Left hindlimb (tissue), 1 donor: ENCODE data around the gene FBXO47.
"Not testable (repeated sequence)": the region's sequence is repeated elsewhere in the genome, so short reads cannot be mapped to it uniquely, and the experiment has no call there.

ENCODE experiments used
- DNase-seq: peaks from one replicate; pipeline ENCODE4 v3.0.0-alpha.2; 2018

Gene FBXO47

DNA sequence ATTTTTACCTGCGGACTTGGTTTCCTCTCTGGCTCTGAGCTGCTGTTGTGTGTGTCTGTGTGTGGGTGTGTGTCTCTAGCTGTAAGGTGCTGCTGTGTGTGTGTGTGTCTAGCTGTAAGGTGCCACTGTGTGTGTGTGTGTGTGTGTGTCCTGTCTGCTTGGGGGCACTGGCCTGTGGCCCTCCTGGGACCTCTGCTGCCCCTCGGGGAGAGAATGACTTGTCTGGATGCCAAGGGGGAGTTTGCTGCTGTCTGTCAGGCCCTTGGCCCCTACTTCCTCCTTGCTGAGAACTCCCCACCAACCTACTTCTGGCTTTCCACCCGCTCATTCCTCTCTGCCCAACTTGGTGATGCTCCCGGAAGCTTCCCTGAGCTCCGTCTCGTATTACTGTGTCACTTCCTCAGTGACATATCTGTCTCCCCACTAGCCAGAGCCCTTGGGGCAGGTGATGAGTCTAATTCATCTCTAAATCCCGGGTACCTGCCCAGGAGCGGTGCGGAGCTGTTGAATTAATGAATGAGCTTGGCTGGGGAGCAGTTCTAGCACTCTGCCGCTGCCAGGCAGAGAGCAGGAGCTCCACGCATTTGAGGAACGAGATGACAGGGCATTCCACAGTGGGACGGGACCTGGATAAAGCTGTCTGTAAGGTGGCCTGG, 45.3 kb downstream of the FBXO47 start:
- no peak for DNase-seq

DNA sequence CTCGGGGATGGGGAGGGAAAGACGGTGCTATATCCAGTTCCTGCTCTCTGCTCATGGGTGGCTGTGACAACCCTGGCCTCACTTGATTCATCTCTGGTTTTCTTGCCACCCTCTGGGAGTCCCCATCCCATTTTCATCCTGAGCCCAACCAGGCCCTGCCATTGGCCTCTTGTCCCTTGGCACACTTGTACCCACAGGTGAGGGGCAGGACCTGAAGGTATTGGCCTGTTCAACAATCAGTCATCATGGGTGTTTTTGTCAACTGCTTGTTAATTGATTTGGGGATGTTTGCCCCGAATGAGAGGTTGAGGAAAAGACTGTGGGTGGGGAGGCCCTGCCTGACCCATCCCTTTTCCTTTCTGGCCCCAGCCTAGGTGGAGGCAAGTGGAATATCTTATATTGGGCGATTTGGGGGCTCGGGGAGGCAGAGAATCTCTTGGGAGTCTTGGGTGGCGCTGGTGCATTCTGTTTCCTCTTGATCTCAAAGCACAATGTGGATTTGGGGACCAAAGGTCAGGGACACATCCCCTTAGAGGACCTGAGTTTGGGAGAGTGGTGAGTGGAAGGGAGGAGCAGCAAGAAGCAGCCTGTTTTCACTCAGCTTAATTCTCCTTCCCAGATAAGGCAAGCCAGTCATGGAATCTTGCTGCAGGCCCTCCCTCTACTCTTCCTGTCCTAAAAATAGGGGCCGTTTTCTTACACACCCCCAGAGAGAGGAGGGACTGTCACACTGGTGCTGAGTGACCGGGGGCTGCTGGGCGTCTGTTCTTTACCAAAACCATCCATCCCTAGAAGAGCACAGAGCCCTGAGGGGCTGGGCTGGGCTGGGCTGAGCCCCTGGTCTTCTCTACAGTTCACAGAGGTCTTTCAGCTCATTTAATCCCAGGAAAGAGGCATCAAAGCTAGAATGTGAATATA, 46.6 kb downstream of the FBXO47 start:
- DNase-seq = no peak

DNA sequence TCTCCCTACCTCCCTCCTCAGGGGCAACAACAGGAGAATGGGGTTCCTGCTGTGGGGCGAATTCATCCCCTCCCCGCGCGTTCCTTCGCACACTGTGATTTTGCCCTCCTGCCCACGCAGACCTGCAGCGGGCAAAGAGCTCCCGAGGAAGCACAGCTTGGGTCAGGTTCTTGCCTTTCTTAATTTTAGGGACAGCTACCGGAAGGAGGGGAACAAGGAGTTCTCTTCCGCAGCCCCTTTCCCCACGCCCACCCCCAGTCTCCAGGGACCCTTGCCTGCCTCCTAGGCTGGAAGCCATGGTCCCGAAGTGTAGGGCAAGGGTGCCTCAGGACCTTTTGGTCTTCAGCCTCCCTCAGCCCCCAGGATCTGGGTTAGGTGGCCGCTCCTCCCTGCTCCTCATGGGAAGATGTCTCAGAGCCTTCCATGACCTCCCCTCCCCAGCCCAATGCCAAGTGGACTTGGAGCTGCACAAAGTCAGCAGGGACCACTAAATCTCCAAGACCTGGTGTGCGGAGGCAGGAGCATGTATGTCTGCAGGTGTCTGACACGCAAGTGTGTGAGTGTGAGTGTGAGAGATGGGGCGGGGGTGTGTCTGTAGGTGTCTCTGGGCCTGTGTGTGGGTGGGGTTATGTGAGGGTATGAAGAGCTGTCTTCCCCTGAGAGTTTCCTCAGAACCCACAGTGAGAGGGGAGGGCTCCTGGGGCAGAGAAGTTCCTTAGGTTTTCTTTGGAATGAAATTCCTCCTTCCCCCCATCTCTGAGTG, 47.7 kb downstream of the FBXO47 start:
- no peak for DNase-seq

DNA sequence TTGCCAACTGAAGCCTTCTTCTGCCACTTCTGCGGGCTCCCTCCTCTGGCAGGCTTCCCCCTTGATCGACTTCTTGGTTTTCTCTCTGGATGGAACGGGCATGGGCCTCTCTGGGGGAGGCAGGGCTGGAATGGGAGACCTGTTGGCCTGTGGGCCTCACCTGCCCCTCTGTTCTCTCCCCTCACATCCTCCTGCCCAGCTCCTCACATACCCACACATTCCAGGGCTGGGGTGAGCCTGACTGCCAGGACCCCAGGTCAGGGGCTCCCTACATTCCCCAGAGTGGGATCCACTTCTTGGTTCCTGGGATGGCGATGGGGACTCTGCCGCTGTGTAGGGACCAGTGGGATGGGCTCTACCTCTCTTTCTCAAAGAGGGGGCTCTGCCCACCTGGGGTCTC, 48.3 kb downstream of the FBXO47 start:
- DNase-seq = no peak

DNA sequence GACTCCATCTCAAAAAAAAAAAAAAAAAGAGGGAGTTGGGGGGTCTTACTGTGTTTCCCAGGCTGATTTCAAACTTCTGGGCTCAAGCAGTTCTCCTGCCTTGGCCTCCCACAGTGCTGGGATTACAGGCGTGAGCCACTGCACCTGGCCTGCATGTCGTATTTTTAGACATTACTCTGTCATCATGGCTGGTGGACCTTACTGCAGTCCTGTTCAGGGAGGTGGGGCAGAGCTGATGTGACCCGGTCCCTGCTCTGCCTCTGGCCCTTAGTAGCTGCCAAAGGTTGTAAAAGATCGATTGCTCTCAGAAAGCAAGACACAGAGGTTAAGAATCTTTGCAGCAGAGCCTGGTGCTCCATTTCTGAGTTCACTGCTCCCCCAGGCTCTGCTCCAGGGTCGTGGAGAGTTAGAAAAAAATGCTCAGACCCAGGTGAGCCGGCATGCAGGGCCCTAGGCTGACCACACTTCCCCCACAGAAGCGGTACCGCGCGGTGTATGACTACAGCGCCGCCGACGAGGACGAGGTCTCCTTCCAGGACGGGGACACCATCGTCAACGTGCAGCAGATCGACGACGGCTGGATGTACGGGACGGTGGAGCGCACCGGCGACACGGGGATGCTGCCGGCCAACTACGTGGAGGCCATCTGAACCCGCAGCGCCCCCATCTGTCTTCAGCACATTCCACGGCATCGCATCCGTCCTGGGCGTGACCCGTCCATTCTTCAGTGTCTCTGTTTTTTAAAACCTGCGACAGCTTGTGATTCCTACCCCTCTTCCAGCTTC, 48.9 kb downstream of the FBXO47 start:
- DNase-seq = no peak

DNA sequence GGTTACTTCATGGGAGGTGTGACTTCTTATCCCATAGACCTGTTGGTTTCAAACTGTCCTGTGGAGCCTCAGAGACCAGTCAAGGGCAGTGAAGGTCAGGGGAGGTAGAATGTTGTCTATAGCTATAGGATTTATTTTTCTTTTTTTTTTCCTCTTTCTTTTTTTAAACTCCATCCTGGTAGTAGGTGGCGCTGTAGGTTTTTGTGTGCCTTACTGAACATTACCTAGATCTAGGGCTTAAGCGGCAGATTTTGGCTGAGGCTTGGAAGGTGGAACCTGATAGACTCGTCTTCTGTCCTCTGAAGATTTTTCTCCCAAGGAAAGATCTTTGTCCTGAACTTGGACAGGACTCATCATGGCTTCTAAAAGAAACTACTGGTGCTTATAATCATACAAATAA, 49.9 kb downstream of the FBXO47 start:
- no peak for DNase-seq

DNA sequence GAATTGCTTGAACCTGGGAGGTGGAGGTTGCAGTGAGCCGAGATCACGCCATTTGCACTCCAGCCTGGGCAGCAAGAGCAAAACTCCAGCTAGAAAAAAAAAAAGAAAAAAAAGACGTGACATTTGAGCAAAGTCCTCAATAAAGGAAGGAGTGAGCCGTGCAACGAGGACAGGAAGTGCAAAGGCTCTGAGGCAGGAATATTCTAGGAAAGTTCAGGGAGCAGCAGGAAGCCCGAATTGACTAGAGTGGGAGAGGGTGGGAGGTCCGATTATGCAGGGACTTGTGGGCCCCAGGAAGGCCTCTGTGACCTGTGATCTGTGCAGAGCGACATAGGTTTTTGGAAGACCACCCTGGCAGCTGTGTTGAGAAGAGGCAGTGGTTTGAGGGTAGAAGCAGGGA, 50.4 kb downstream of the FBXO47 start:
- DNase-seq = no peak

DNA sequence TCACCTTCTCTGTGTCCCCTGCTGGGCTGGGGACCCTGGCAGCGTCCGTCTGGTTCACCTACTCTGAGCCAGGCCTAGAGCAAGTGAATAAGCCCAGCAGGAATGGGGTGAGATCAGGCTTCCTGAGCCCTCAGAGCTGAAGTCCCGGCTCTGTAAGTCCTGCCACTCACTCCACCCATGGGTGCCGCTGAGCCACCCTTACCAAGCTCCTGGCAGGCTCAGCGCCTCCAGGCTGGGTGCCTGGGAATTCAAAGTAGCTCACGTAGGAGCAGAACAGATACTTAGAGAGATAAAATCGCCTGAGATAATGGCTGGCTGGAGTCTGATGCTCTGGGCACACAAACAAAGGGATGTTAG, 51.6 kb downstream of the FBXO47 start:
- DNase-seq = no peak

DNA sequence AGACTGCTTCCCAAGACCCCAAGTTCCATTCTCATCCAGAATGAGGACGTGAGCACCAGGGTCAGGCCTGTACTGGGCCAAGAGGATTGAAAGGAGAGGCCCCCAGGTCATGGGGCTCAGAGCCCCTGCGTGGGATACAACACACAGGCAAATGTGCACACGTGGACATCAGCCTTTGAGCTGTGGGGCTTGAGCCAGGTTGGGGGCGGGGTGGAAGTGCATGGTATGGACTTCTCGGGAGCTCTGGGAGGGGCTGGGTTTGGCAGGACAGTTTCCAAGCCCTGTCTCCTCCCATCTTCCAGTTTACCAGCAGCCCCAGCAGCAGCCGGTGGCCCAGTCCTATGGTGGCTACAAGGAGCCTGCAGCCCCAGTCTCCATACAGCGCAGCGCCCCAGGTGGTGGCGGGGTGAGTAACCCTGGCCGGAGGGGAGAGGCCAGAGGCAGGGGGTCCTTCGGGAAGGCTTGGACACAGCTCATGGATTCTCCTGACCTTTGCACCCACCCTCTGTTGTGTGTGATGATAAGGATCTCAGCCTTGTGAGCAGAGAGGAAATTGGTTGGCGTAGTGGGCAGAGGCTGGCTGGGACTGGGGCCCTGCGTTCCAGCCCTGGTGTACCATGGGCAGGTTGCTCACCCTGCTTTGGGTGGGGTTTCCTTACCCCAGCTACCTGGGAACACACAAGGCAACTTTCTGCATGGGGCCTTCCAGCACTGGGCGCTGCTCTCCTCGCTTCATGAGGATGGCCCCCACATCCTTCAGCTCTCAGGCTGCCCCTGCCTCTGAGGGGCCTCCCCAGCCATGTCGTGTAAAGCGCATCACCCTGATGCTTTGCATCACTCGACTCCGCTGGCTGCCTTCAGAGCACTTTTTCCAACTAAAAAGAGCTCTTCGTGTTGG, 52.2 kb downstream of the FBXO47 start:
- no peak for DNase-seq

DNA sequence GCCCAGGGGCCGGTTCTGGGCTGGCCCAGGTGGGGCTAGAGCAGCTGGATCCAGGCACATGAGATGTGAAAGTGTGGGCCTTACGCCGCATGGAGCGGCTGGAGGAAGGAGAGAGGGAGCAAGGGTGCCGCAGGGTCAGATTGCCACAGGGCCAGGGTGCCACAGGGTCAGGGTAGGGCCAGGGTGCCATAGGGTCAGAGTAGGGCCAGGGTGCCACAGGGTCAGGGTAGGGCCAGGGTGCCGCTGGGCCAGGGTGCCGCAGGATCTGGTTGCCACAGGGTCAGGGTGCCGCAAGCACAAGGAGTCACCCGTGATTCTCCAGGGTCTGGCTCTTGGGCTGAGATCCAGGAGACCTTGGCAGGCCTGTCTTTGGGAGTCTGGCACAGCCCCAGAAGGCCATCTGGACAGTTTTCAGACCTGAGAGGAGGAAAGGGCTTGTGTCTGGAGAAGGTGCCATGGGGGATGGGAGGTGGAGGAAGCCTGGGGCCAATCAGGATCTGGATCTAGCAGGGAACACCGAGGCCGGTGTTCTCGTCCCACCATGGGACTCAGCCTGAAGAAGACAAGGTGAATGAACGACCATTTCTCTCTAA, 54.9 kb downstream of the FBXO47 start:
- no peak for DNase-seq

DNA sequence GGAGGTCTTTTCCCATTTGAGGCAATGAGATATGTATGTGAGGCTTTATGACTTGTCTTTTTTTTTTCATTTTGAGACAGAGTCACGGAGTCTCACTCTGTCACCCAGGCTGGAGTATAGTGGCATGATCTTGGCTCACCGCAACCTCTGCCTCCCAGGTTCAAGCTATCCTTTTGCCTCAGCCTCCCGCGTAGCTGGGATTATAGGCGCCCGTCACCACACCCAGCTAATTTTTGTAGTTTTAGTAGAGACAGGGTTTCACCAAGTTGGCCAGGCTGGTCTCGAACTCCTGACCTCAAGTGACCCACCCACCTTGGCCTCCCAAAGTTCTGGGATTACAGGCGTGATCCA, 55.5 kb downstream of the FBXO47 start:
- DNase-seq = not testable (repeated sequence)

DNA sequence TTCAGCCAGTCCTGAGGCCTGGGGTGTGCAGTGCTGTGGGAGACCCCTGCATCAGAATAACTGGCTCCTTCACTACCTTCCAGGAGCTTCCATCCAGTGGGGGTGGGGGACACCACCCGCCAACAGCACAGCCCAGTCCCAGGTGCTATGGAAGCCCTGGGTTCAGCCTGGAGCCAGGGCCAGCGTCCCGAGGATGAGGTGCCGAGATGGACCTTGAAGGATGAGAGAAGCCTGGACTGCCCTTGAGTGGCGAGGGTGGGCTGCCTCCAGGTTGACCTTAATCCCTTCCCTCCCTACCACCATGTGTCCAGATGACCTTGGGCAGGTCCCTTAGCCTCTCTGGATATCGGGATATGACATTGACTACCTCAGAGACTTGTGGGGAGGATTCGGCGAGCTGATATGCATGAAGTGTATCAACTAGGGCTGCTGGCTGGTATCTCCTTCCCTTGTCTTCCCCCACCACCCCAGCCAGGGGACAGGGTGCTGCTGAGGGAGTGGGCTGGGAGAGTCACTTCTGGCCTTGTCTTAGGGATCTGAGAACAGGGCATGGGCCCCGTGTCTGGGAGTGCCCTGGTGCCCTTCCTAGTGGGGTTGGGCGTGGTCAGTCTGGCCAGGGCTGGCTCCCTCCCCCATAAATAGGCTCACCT, 56.0 kb downstream of the FBXO47 start:
- DNase-seq = no peak

DNA sequence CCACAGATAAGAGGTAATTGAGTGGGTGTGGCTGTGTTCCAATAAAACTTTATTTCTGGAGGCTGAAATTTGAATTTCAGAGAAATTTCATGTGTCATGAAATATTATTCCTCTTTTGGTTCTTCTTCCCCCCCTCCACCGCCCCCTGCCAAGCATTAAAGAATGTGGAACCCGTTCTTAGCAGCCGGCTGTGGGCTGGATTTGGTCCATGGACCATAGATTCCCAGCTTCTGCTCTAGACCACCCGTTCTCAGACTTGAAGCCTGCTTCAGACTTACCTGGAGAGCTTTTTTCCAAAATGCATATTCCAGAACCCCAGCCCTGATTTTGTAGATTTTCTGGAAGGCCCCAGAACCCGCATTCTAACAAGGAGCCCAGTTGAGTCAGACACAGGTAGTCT, 56.9 kb downstream of the FBXO47 start:
- no peak for DNase-seq

DNA sequence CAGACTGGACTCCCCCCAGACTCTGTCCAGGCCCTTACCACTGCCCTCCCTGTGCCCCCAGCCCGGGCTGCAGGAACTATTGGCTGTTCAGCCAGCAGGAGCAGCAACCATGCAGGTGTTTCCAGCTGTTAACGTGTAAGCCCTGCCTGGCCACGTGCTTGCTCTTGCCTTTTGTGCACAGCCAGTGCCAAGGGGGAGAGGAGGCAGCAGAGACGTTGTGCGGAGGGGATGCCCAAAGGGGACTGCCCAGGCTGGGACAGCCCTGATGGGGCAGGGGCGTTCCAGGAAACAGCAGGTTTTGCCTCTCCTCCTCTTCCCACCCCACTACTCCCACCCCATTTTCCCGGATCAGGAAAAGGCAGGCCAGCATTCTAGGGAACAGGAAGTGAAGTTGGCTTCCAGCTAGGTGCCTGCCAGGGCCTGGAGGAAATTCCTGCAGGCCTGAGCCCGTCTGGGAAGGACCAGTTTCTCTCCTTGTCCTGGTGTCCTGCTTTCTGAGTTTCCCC, 58.5 kb downstream of the FBXO47 start:
- DNase-seq = no peak

DNA sequence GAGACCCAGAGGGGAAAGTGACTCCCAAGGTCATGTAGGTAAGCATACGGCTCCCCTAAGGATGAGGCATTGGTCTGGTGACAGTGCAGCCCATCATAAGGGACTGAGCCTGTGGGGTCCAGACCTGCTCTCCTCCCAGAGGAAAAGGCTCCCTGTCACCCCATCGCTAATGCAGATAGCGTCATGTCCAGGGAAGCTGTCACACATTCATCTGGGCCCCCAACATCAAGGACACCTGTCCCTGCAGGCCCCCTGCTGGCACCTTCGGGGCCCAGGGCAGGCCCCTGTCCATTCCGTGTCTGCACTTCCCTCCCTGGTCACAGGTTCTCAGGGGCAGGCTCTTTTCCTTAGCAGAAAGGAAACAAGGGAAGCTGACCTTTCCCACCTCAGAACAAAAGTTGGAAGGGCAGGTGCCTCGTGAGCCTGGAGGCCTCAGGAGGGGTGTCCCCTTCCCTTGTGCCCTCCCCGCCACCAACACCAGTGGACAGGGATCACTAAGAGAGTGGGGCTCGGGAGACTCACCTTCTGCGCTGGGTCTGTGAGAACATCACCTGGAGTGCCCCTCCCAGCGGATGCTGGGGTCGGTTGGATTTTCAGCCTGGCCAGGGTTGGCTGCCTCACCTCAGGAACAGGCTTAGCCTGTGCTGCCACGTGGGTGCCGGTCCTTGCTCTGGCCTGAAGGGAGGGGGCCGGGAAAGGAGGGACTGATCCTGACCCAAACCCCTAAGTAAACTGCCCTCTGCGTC, 59.1 kb downstream of the FBXO47 start:
- no peak for DNase-seq

DNA sequence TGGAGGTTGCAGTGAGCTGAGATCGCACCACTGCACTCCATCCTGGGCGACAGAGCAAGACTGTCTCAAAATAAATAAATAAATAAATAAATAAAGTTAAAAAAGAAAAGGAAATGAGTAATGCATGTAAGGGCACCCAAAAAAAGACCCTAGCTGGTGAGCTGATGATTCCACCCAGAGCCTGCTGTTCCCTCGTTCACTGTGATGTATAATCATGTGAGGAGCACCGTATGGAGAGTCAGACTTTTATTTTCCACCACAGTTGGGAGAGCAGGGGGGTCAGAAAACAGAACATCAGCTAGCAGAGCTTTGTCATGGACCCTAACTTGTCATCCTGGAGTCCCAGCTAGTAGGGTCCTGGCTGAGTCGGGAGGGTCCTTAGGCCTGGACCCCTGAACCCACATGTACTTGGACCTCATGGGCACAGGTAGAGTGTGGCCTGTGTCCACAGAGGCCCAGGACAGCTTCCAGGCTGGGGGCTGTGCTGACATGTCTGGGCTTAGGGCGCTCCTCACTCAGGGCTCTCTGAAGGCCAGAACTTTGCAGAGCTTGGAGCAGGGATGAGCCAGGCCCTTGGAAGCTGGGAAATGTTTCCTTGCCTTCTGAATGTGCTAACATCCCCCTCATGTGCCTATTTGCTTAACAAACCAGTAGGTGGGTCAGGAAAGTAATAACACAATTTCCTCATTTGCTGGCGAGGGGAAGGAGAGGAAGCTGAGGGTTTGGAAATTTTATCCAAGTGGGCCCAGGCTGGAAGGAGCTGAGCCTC, 60.6 kb downstream of the FBXO47 start:
- no peak for DNase-seq

DNA sequence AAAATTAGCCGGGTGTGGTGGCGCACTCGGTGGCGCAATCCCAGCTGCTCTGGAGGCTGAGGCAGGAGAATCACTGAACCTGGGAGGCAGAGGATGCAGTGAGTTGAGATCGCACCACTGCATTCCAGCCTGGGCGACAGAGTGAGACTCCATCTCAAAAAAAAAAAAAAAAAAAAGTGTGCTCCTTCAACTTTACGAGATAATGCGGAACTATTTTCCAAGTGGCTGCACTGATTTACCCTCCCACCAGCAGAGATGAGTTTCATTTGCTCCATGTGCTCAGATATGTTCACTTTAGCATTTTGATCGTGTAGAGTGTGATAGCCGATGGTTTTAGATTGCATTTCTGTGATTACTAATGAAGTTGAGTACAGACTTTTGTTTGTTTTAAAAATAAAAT, 61.8 kb downstream of the FBXO47 start:
- no peak for DNase-seq

DNA sequence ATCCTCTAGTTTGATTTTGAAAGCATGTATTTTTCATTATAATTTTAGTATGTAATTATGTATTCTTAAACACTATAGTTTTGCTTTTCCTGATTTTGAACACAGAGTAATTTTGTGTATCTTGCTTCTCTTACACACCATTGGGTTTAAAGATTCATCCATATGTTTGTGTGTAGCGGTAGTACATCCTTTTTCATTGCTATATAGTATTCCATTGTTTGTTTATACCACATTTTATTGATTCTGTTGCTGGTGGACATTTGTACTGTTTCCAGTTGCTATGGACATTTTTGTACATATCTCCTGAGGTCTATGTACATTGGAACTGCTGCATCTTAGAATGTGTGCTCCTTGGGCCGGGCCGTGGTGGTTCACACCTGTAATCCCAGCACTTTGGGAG, 62.3 kb downstream of the FBXO47 start:
- DNase-seq = no peak

DNA sequence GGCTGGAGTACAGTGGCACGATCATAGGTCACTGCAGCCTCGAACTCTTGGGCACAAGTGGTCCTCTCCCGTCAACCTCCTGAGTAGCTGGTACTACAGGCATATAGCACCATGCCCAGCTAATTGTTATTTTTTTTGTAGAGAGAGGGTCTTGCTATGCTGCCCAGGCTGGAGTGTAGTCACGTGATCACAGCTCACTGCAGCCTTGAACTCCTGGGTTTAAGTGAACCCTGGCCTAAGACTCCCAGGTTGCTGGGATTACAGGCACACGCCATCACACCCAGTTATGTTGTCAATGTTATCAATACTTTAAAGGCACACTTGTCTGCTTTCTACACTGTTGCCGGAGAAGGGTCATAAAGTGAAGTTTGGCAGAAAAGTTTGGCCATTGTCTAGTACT, 63.8 kb downstream of the FBXO47 start:
- DNase-seq = no peak
